H1 (cell line): ENCODE results near the gene NADK2. TPM values are rescaled to one million over a fixed set of nuclear protein-coding genes. Genes with fewer than 3 reads are reported as not detected.

Experiments used
- ATF2 ChIP-seq: IDR thresholded peaks from 2 replicates; pipeline ENCODE4 v1.6.1; 2012; ENCODE audit warnings: low read length, inconsistent platforms
- BCL11A ChIP-seq, 2 experiments: IDR thresholded peaks; one replicate each; pipeline ENCODE4 v1.6.1; 2011; ENCODE audit warnings: low read depth in 2 of 2, low read length in 2 of 2, mild to moderate bottlenecking in 2 of 2
- BRCA1 ChIP-seq: IDR thresholded peaks from 2 replicates; pipeline ENCODE4 v1.6.1; 2012; ENCODE audit warnings: low read depth, low read length, improper control_type of control experiment
- CHD2 ChIP-seq: IDR thresholded peaks from 2 replicates; pipeline ENCODE4 v1.6.1; 2012; ENCODE audit warnings: low read length, improper control_type of control experiment
- CTCF ChIP-seq, 3 experiments: IDR thresholded peaks; 1 replicate in 2 of 3; 2 replicates in 1 of 3; pipeline versions ENCODE4 v1.5.1 to v1.6.1; 2011; ENCODE audit warnings: low read length in 3 of 3, mild to moderate bottlenecking in 3 of 3, inconsistent platforms in 2 of 3, low read depth in 1 of 3, moderate library complexity in 1 of 3; ENCODE audit not compliant: insufficient read depth in 1 of 3; ENCODE audit errors: control extremely low read depth in 1 of 3
- EGR1 ChIP-seq: IDR thresholded peaks from 2 replicates; pipeline ENCODE4 v1.6.1; 2011; ENCODE audit warnings: low read depth, low read length, borderline replicate concordance
- EP300 ChIP-seq, 2 experiments: IDR thresholded peaks; 1 replicate in 1 of 2; 2 replicates in 1 of 2; pipeline ENCODE4 v1.6.1; 2011 to 2012; ENCODE audit warnings: low read depth in 2 of 2, low read length in 2 of 2, mild to moderate bottlenecking in 2 of 2, borderline replicate concordance in 1 of 2, inconsistent platforms in 1 of 2, moderate library complexity in 1 of 2
- JUN ChIP-seq: IDR thresholded peaks from 2 replicates; pipeline ENCODE4 v1.6.1; 2011; ENCODE audit warnings: low read depth, mild to moderate bottlenecking, improper control_type of control experiment, low read length
- JUND ChIP-seq: IDR thresholded peaks from 2 replicates; pipeline ENCODE4 v1.6.1; 2011; ENCODE audit warnings: mild to moderate bottlenecking, improper control_type of control experiment, low read length
- KDM4A ChIP-seq: IDR thresholded peaks from one replicate; pipeline ENCODE4 v1.7.1; 2012; ENCODE audit warnings: low read depth, mild to moderate bottlenecking, moderate library complexity, low read length, inconsistent platforms; ENCODE audit not compliant: severe bottlenecking
- MAX ChIP-seq: IDR thresholded peaks from 2 replicates; pipeline ENCODE4 v1.6.1; 2012; ENCODE audit warnings: inconsistent platforms
- NRF1 ChIP-seq: IDR thresholded peaks from 2 replicates; pipeline ENCODE4 v1.6.1; 2011; ENCODE audit warnings: mild to moderate bottlenecking, low read depth, low read length, improper control_type of control experiment
- POU5F1 ChIP-seq: IDR thresholded peaks from 2 replicates; pipeline ENCODE4 v1.6.1; 2011; ENCODE audit warnings: low read depth, mild to moderate bottlenecking, low read length, moderate library complexity
- RBBP5 ChIP-seq: IDR thresholded peaks from 2 replicates; pipeline ENCODE4 v1.7.1; 2012; ENCODE audit warnings: low read depth, mild to moderate bottlenecking, inconsistent platforms, low read length, moderate library complexity, borderline replicate concordance
- RNF2 ChIP-seq: fragments of 200-900, 300-1000 bp; sonication (generic); IDR thresholded peaks from 2 replicates; pipeline ENCODE4 v1.7.1; 2016; ENCODE audit warnings: borderline replicate concordance, low read depth, mild to moderate bottlenecking, antibody characterized with exemption, low read length; ENCODE audit not compliant: poor library complexity, severe bottlenecking; ENCODE audit errors: missing control alignments
- SP2 ChIP-seq: IDR thresholded peaks from 2 replicates; pipeline ENCODE4 v1.6.1; 2012; ENCODE audit warnings: mild to moderate bottlenecking, low read length, inconsistent platforms
- SUZ12 ChIP-seq: fragments of 200-600 bp; sonication (generic); IDR thresholded peaks from 2 replicates; pipeline ENCODE4 v1.6.1; 2012; ENCODE audit warnings: mild to moderate bottlenecking, inconsistent platforms, low read length, moderate library complexity, mixed read lengths
- TBP ChIP-seq: IDR thresholded peaks from 2 replicates; pipeline ENCODE4 v1.6.1; 2011; ENCODE audit warnings: low read depth, low read length, improper control_type of control experiment
- ZNF274 ChIP-seq: IDR thresholded peaks from 2 replicates; pipeline ENCODE4 v1.7.0; 2012; ENCODE audit warnings: low read length, borderline replicate concordance; ENCODE audit errors: extremely low read depth
- polyA plus RNA-seq, 7 experiments: library from polyadenylated mRNA; depleted of rRNA in 3 of 7; stranded (reverse) in 5 of 7; unstranded in 2 of 7; fragments of >200 nt in 5 of 7; fragments of 200-250 nt in 2 of 7; gene quantifications; 1 replicate in 5 of 7; 2 replicates in 1 of 7; 4 replicates in 1 of 7; pipeline versions ENCODE4 v1.2.1 to v1.2.3, GENCODE V29; 2011 to 2013; ENCODE audit warnings: missing spikeins in 2 of 7, mixed read lengths in 2 of 7
- total RNA-seq: library from RNA; stranded (reverse); fragmentation: NEBNext Ultra II Directional; extraction: Animal tissue kit (Norgen Biotek cat#: 25700); gene quantifications from 2 replicates; pipeline ENCODE4 v1.2.1, GENCODE V29; 2021

NADK2 gene
- total and polyA plus RNA-seq, 2 of the 8 experiments (the other 6 are each of a cell fraction or from before 2014, with no cell fraction given), result 3.4 to 16.1 TPM

GRCh38 chr5:36240779-36241630, 720 bp downstream of the NADK2 start (continued):
- TF ChIP-seq JUND (no peak), RBBP5 (no peak; the same call in 1 of the 2 replicates), SUZ12 (no peak), SP2 (no peak), BRCA1 (no peak), NRF1 (no peak), EGR1 (no peak), MAX (peak; percentile 11; the same call in 1 of the 2 replicates), ATF2 (no peak), CHD2 (no peak), BCL11A (IDR thresholded peaks at IDR 0.05; ENCODE audit: low read depth in 2 of 2, low read length in 2 of 2) (no peak), RNF2 (peak; percentile 18), ZNF274 (no peak), EP300 (IDR thresholded peaks at IDR 0.05; ENCODE audit: borderline replicate concordance in 1 of 2, low read depth in 2 of 2, low read length in 2 of 2) (no peak), CTCF (IDR thresholded peaks at IDR 0.05; ENCODE audit: control extremely low read depth in 1 of 3, insufficient read depth in 1 of 3, low read depth in 1 of 3, low read length in 3 of 3) (no peak), JUN (no peak), POU5F1 (no peak), KDM4A (peak; percentile 93), TBP (peak; percentile 34; the same call in 1 of the 2 replicates)
